ENCODE measurements around the gene ALPK3.

Gene ALPK3

GRCh38 chr15:84894736-84895425, 77.7 kb downstream of the ALPK3 start:
- DNase-seq: no peak

DNA sequence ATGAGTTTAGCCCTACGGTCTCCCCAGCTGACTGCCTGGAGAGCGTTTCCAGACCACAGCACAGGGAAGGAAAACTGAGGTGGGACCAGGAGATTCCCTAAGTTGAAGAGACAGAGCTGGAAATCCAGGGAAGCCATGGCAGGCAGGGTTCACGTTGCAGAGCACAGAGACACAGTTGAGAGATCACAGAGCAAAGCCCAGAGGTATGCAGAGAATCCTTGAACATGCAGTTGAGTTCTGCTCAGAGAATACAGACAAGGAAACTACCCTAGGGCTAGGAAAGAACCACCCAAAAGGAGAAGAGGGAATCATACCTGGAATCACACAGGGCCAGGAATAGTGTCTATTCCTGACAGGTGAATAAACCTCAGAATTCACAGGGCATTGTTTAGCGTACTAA, 81.6 kb downstream of the ALPK3 start:
- no peak for DNase-seq

DNA sequence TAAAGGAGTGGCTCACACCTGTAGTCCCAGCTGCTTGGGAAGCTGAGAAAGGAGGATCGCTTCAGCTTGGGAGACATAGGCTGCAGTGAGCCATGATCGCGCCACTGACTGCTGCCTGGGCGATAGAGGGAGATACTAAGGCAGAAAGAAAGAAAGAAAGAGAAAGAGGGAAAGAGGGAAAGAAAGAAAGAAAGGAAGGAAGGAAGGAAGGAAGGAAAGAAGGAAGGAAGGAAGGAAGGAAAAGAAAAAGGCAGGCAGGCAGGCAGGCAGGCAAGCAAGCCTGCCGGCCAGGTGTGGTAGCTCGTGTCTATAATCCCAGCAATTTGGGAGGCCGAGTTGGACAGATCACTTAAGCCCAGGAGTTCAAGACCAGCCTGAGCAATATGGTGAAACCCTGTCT, 82.6 kb downstream of the ALPK3 start:
- no peak for DNase-seq

DNA sequence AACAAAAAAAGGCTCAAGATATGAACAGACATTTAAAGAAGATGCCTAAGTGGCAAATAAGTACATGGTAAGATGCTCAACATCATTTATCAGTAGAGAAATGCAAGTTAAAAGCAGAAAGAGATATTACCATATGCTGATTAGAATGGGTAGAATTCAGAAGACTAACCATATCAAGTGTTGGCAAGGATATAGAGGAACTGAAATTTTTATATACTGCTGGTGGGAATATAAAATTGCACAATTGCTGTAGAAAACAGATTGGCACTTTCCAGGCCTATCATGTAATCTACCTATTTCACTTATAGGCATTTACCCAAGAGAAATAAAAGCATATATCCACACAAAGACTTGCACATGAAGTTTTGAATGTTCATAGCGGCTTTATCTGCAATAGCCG, 84.4 kb downstream of the ALPK3 start:
- no peak for DNase-seq

DNA sequence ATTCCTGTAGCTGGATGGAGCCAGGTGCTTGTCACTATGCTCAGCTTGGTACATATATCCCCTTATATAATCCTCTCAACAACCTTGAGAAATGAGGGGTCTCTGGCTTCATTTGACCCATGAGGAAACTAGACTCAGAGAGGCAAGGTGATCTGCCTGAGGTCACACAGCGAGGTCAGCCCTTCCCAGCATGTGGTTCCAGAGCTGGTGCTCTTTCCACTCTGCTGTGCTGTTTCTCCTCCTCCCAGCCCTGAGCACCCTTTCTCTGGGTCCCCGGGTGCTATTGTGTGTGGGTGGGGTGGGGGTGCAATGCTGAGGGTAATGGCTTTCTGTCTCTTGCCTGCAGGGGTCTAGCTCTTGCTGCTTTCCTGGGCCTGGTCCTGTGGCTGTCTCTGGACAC, 86.6 kb downstream of the ALPK3 start:
- DNase-seq: no peak

- no peak for DNase-seq
Measured at GRCh38 chr15:84904419-84904818, 87.3 kb downstream of the ALPK3 start.

DNA sequence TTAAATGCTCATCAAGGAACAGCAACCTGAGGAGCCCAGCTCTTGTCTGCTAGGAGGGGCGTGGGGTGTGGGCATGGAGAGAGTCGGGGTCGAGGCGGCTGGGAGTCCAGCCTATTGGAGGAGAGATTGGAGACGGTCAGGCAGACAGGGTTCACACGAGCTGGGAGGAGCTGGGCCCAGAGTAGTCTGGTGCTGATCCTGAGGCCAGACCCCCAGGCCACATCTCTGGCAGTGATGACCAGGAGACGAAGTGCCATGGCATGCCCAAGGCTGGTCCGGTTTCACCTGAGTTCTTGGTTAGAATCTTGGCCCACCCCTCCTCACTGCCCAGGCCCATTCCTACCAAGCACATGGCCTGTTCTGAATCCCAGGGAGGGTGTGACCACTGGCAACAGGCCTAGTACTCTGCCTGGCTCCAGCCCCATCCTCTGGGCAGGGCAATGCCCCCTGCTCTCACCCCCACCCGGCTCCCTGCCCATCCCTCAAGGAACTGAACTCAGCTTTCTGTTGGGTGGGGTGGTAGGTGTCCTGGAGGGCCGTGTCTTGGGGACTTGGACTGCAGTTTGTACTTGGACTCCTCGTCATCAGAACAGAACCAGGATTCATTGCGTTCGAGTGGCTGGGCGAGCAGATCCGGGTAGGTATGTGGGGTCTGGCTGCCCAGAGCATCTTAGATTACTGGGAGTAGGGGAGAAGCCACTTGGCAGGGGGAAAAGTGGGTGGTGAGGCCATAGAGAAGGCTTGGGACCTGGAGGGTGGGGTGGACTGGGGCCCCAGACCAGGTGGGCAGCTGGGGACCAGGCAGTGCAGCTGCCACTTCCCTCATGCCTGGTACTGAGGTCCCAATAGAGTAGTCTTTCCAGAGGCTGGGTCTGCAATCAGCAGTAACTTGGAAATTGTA, 88.1 kb downstream of the ALPK3 start:
- no peak for DNase-seq

DNA sequence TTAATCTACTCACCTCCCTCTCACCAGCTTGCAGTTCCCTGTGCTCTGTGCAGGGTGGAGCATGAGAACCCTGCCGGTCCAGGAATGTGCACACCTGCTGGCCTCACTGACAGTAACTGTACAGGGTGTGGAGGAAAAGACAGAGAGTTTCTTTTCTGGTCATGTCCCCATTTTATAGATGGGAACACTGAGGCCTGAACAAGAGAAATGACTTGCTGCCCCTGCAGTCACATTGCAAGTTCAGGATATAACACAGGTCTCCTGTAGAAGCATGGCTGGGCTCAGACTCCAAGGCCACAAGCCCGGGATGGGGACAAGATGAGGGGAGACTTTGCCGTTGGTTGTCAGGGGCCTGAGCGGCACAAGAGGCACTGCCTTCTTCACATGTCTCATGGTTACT, 90.6 kb downstream of the ALPK3 start:
- DNase-seq: no peak

- DNase-seq: no peak
Measured at GRCh38 chr15:84908564-84908963, 91.4 kb downstream of the ALPK3 start.

DNA sequence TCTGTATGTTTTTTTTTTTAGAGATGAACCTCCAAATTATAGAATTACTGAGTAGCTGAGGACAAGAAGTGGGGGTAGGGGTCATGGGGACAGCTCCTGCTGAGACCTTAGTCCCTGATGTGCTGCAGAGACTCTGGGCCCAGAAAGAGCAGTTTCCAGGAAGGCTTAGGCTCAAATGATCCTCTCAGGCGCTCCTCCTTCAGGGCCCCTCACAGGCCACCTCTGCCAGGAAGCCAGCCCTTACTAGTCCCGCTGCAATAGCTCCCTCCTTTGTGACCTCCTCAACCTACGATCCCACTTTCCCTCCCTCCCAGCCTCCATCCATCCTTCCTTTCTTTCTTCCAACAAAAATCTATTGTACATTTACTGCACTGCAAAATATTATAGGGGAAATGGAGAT, 91.9 kb downstream of the ALPK3 start:
- no peak for DNase-seq

- no peak for DNase-seq
Measured at GRCh38 chr15:84909782-84910181, 92.6 kb downstream of the ALPK3 start.

DNA sequence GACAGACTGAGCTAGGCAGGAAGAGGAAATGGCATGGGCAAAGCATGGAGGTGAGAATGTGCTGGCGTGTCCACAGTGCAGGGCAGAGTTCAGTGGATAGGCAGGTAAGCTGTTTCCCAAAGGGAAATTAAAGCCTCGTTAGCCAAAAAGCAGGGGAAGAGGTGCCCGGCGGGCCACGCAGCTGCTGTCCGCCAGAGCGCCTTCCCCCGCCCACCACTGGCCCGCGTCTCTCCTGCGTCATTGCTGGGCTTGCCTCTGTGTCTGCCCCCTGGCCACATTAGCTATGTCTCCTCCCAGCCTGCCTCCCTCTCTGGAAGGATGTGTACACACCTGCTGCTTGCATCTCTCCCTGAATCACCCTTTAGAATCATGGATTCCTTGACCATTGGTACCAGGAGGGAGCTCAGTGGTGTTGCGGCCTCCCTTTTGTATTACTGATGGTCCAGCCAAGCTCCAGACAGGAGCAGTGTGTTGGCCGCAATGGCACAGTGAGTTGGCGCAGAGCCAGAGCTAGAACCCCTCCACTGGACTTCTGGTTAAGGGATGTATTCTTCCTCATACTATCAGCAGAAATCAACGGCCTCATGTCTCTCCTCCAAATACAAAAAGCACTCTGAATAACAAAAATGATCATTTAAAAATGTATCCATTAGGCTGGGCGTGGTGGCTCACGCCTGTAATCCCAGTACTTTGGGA, 93.9 kb downstream of the ALPK3 start:
- no peak for DNase-seq

DNA sequence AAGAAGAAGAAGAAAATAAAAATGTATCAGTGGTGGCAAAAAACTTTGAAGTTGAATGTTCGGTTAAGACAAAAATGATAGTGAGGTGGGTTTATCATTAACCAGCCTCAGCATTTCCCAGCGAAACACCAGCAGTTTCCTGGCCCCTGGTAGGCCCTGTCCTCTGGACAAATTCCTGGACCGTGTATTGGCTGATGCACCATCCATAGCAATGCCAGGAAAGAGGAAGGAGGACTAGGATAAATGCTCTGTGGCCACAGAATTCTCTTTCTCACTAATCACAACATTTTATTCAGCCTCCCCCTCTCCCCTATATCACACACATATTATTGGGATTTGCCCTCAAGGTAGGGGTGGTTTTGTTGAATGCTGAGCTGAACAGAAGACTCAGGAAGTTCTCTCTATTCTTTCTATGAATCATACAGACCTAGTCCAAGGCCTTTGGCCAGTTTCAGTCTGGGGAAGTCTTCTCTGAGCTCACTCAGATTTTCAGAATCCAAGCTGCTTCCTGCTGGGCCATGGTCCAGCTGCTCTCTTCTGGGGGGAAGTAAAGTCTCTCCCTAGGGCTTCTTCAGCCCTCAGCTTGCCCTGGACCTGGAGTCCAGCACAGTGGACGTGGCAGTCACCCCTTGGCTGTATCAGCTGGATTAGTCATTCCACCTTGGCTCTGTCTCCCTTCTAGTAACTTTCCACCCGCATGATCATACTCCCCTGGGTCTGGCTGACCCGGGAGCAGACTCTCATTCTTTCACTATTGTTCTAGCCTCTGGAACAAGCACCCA, 94.9 kb downstream of the ALPK3 start:
- peak; percentile 53 to 73 (median 64) for DNase-seq

GRCh38 chr15:84913360-84913723, 96.2 kb downstream of the ALPK3 start:
- DNase-seq: no peak

- no peak for DNase-seq
Measured at GRCh38 chr15:84914351-84914750, 97.2 kb downstream of the ALPK3 start.

DNA sequence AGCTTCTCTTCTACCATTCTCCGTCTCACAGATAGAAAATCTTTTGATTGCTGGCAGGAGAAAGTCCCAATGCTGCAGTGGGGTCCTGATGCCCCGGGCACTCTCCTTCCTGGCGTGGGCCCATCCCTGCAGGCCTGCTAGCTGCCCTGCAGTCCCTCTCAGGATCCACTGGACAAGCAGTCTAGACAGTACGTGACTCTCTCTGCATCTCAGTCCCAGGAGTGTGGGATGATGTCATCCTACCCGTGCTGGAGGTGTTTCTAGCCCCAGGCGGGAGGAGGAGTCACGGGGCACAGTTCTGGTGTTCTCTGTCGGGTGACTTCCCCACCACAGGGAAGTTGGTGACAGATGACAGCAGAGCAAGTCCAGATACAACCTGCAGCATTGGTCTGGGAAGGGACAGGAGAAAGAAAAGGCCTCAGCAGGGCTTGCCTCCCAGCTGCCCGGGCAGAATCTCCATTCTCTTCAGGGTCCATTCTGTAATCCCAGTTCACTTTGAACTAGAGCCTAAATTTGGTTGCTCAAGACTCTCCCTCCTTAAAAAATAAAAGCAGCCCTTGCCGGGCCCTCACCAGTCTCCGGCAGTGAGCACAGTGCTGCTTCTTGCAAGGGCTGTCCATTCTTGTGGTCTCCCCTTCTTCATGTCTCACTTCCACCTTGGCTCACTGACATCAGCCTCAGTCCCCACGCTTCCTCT, 97.9 kb downstream of the ALPK3 start:
- DNase-seq: peak; percentile 33 to 57 (median 51)

DNA sequence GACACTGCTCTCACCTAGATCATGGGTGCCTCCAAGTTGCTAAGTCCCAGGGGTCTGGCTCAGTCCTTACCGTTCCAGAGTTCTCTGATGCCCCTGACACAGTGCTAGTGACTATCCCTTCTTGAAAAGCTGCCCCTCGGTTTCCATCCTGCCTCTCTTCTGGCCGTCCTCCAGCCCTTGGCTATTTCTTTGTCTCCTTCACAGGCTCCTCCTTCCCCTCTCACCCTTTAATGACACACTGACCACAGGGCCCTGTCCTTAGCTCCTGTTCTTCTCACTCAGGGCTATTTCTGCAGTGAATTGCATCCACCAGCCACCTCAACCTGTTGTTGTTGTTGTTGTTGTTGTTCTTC, 98.4 kb downstream of the ALPK3 start:
- DNase-seq: no peak

- DNase-seq: no peak
Measured at GRCh38 chr15:84917452-84917851, 100.3 kb downstream of the ALPK3 start.

GRCh38 chr15:84919106-84919667, 102.0 kb downstream of the ALPK3 start:
- no peak for DNase-seq

DNA sequence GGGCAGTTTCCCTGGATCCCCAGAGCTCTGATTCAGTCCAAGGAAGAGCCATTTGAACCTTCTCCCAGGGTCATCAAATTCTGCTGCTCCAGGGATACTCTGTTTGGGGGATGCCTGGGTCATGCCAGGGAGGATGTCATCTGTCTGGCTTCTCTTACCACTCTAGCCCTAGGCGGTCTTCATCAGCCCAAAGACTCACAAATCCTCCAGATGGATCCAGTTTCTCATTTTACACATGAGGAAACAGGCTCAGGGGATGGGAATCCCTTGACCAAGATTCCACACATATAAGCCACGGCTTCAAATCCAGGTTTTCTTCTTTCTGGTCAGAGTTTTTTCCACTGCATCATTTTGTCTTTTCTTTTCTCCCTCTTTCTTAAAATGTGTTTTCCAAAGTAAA, 104.0 kb downstream of the ALPK3 start:
- DNase-seq: no peak

- DNase-seq: no peak
Measured at GRCh38 chr15:84922530-84922929, 105.4 kb downstream of the ALPK3 start.

Data from suppressor macrophage treated with lipopolysaccharide for 1 hour (primary cell).